ENCODE measurements around the gene HAAO. TPM values are rescaled to one million over a fixed set of nuclear protein-coding genes. Genes with fewer than 3 reads are reported as not detected.

The HAAO gene
- total RNA-seq, 2 donors from 2014 or later: 1.4 to 2.6 TPM

DNA sequence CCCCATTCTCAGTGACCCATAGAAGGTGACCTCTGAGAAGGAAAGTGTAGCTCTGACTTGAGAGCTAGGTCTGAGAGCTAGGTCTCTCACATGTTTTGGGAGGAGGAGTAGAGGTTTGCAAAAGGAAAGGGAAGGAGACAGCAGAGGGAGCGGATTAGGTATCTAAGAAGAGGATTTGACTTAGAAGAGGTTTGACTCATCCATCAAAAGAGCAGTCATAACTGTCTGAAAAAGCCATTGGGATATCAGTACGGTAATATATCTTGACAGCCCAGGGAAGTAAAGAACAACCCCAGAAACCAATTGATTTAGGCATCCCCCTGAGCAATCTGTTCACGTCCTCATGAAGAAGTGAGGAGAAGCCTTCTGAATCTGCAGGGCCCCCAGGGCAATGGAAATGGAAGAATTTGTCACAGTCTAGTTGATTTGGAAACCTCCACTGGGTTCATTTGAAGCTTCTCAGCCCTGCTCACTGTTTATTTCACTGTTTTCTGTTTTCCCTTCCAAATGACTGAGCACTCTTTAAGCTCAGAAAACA, 47.8 kb downstream of the HAAO start:
- Histone ChIP-seq H3K9me3 (no peaks in the 10 kb centered on the region), H3K27ac (no peak overlapping the region), H3K27me3 (no peaks in the 10 kb centered on the region), H3K4me1 (no peaks in the 10 kb centered on the region), H3K36me3 (no peaks in the 10 kb centered on the region), H3K4me3 (no peak overlapping the region)
- TF ChIP-seq, protein P1, sequence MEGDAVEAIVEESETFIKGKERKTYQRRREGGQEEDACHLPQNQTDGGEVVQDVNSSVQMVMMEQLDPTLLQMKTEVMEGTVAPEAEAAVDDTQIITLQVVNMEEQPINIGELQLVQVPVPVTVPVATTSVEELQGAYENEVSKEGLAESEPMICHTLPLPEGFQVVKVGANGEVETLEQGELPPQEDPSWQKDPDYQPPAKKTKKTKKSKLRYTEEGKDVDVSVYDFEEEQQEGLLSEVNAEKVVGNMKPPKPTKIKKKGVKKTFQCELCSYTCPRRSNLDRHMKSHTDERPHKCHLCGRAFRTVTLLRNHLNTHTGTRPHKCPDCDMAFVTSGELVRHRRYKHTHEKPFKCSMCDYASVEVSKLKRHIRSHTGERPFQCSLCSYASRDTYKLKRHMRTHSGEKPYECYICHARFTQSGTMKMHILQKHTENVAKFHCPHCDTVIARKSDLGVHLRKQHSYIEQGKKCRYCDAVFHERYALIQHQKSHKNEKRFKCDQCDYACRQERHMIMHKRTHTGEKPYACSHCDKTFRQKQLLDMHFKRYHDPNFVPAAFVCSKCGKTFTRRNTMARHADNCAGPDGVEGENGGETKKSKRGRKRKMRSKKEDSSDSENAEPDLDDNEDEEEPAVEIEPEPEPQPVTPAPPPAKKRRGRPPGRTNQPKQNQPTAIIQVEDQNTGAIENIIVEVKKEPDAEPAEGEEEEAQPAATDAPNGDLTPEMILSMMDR (IDR thresholded peaks at IDR 0.05): no peak
- no peak for DNase-seq (ENCODE audit: low spot score)

DNA sequence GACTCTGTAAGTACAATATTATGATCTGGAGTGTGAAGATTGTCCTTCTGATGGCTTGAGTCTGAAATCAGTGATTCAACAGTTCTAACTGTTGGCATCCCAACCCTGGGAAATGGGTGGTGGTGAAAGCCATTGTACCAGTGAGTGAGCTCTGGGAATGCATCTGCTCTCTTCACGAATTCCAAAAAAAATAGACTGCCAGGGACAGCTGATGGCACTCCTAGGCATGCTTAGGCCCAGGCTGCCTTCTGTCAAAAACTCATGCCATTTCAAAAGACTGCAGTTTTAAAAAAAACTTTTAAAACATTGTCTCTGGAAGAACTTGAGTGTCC, 48.8 kb downstream of the HAAO start:
- no peak overlapping the region for H3K4me3 ChIP-seq
- TF ChIP-seq, protein P1 (IDR thresholded peaks at IDR 0.05): no peak
- H3K36me3 ChIP-seq: no peaks in the 10 kb centered on the region
- no peaks in the 10 kb centered on the region for H3K27me3 ChIP-seq
- H3K27ac ChIP-seq: no peak overlapping the region
- no peak for DNase-seq (ENCODE audit: low spot score)
- H3K9me3 ChIP-seq: no peaks in the 10 kb centered on the region
- H3K4me1 ChIP-seq: no peaks in the 10 kb centered on the region

DNA sequence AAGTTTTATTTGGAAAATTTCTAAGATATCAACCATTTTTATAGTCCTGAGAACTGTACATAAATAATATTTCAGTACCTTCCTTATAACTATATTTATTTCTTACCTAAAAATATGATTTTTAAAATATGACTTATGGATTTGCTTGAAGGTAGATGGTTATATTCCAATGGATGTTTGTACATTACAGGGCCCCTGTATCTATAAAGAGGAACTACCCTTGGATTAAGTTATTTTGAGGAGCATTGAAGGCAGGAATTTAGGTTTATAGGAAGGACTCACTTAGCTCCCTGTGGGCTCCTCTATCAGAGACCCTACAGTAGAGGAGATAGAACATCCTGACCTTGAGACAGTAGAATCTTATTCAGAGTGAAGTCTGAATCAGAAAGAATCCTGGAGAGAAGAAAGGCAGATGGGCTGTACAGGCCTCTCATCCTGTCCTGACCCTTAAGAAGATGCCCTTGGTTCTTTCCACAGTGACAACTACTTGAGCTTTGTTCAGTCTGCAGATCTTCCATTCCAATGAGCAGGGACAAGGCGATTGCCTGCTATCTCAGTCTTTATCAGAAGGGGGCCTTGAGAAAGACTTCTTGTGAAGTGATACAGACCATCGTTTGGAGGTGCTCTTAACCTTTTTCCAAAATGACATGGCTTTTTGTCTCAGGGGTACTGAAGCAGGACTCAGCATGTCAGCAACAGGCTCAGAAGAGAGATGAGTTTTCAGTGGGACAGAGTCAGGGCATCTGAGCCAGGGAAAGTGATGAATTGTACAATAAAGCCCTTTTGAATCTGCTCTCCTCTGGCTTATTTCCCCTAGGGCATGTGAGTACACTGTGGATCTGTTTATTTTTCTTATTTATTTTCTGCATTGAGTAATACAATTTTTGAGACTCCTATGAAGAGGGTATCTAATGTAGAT, 49.4 kb downstream of the HAAO start:
- H3K36me3 ChIP-seq: no peaks in the 10 kb centered on the region
- TF ChIP-seq, protein P1 (IDR thresholded peaks at IDR 0.05): no peak
- H3K4me3 ChIP-seq: no peak overlapping the region
- DNase-seq (ENCODE audit: low spot score): no peak
- no peak overlapping the region for H3K27ac ChIP-seq
- no peaks in the 10 kb centered on the region for H3K27me3 ChIP-seq
- no peaks in the 10 kb centered on the region for H3K4me1 ChIP-seq
- H3K9me3 ChIP-seq: no peaks in the 10 kb centered on the region

DNA sequence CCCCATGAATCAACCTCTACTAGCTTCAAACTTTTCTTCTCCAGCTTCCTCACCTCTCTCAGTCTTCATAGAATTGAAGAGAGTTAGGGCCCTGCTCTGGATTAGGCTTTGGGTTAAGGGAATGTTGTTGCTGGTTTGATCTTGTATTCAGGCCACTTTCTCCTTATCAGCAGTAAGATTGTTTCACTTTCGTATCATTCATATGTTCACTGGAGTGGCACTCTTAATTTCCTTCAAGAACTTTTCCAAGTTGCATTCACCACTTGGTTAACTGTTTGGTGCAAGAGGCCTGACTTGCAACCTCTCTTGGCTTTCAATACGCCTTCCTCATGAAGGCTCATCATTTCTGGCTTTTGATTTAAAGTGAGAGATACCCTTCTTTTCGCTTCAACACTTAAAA, 51.2 kb downstream of the HAAO start:
- no peak for DNase-seq (ENCODE audit: low spot score)
- H3K27me3 ChIP-seq: no peaks in the 10 kb centered on the region
- H3K9me3 ChIP-seq: no peaks in the 10 kb centered on the region
- H3K27ac ChIP-seq: no peak overlapping the region
- no peak overlapping the region for H3K4me3 ChIP-seq
- H3K36me3 ChIP-seq: peaks cover 2% of the 10 kb centered on the region
- TF ChIP-seq, protein P1 (IDR thresholded peaks at IDR 0.05): no peak
- H3K4me1 ChIP-seq: no peaks in the 10 kb centered on the region

DNA sequence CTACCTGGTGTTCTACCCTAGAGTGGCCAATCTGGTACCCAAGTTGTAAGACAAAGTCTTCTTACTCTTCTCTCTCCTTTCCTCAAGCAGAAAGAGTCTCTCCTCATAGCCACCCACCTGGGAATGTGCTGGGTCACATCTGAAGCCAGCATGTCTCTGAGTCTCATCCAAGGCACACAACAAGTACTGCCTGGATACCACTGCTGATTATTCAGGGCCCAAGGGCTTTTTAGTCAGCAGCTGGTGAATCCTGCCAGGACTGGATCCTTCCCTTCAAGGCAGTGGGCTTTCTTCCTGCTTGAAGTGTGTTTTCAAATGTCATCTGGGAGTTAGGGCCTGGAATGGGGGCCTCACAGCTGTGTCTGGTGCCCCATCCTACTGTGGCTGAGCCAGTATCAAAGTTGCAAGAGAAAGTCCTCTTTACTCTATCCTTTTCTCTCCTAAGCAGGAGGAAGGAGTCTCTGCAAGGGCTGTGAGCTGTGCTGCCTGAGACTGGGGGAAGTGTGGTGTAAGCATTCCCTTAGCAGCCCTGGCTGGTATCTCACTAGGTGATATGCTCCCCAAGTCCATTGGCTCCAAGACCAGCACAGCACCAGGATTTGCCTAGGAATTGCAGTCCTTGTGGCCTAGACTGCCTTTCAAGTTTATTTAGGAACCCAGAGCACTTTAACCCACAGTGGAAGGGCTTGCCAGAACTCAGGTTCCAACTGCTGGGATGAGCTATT, 55.6 kb downstream of the HAAO start:
- TF ChIP-seq, protein P1 (IDR thresholded peaks at IDR 0.05): no peak
- no peak overlapping the region for H3K27ac ChIP-seq
- H3K36me3 ChIP-seq: peaks cover 5% of the 10 kb centered on the region

More for the DNA sequence above, 55.6 kb downstream of the HAAO start:
- no peak overlapping the region for H3K4me3 ChIP-seq
- peaks cover 4 to 12% of the 10 kb centered on the region in 2 donors for H3K9me3 ChIP-seq
- H3K27me3 ChIP-seq: no peaks in the 10 kb centered on the region
- no peak for DNase-seq (ENCODE audit: low spot score)
- H3K4me1 ChIP-seq: no peaks in the 10 kb centered on the region

Measured in right atrium auricular region (tissue), 2 donors.